ENCODE measurements around the gene ZSCAN2.

ZSCAN2 gene

GRCh38 chr15:84643838-84644237, 43.0 kb downstream of the ZSCAN2 start:
- DNase-seq = no peak

GRCh38 chr15:84645496-84645895, 44.7 kb downstream of the ZSCAN2 start:
- no peak for DNase-seq

GRCh38 chr15:84645997-84646396, 45.2 kb downstream of the ZSCAN2 start:
- DNase-seq = no peak

DNA sequence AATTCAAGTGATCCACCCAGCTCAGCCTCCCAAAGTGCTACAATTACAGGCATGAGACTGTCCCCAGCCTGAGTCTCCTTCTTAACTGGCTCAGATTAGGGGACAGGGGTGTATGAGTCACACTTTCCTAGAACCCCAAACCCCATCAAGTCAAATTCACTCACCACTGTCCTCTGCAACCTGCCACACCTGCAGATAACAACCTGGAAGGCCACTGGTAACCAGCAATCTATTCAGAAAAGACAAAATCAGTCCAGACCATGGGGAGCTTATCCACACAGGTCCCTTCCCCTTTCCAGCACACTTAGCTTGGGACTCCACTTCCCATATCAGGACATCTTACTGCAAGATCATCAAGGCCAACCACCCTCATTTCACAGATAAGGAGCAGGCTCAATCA, 46.9 kb downstream of the ZSCAN2 start:
- no peak for DNase-seq

GRCh38 chr15:84648539-84648938, 47.7 kb downstream of the ZSCAN2 start:
- DNase-seq = no peak

- DNase-seq = no peak
Measured at GRCh38 chr15:84649706-84650105, 48.9 kb downstream of the ZSCAN2 start.

DNA sequence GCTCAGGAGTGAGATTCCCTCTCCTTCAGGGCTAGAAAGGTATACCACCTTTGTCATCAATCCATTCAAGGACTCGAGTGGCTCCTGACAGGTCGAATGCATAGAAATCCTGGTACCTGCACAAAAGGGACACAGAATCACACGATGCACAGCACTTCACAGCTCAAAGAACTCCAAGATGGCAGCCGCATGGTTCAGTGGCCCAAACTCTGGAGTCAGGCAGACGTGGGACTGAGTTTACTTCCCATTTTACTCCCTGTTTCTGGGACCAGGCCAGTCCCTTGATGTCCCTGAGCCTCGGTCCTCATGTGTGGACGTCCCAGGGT, 52.7 kb downstream of the ZSCAN2 start:
- no peak for DNase-seq

- DNase-seq = peak; percentile 98
Measured at GRCh38 chr15:84653910-84654688, 53.3 kb downstream of the ZSCAN2 start, which contains the start of gene WDR73. Gene WDR73 (minus strand): TSS chr15:84654283. CDS start chr15:84654274, 9 bp downstream.

- DNase-seq = peak; percentile 80
Measured at GRCh38 chr15:84654689-84655453, 54.1 kb downstream of the ZSCAN2 start.

DNA sequence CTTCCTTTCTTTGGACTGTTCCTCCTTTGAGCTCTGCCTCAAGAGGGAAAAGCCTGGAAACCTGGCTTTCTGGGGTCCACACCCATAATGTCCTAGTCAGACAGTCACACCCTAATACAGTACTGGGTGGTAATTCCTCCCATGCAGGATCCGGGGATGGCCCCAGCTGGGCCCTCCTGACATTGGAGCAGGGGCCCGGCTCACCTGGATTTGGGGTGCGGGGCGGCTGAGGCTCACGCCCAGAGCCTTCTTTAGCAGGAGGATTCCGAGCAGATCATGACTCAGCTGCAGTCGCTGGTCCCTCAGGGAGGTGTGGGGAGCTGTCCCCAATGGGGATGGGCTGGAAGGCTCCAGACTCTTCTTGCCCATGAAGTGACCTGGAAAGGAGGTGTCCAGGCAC, 56.2 kb downstream of the ZSCAN2 start:
- no peak for DNase-seq

- DNase-seq = no peak
Measured at GRCh38 chr15:84657748-84658079, 56.9 kb downstream of the ZSCAN2 start.

- DNase-seq = peak; percentile 82
Measured at GRCh38 chr15:84658080-84658787, 57.4 kb downstream of the ZSCAN2 start, which contains the start of gene NMB. Gene NMB (minus strand): TSS chr15:84658199. CDS start chr15:84658152, 47 bp downstream.

- DNase-seq = no peak
Measured at GRCh38 chr15:84658788-84659411, 58.1 kb downstream of the ZSCAN2 start.

GRCh38 chr15:84659904-84660781, 59.3 kb downstream of the ZSCAN2 start:
- no peak for DNase-seq

DNA sequence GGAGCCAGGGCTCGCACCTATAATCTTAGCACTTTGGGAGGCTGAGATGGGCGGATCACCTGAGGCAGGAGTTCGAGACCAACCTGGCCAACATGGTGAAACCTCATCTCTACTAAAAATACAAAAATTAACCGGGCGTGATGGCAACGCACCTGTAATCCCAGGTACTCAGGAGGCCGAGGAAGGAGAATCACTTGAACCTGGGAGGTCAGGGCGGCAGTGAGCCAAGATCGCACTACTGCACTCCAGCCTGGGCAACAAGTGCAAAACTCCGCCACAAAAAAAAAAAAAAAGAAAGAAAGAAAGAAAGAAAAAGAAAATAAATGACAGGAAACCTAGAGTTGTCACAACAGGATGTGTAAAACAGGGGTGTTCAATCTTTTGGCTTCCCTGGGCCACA, 60.2 kb downstream of the ZSCAN2 start:
- no peak for DNase-seq

DNA sequence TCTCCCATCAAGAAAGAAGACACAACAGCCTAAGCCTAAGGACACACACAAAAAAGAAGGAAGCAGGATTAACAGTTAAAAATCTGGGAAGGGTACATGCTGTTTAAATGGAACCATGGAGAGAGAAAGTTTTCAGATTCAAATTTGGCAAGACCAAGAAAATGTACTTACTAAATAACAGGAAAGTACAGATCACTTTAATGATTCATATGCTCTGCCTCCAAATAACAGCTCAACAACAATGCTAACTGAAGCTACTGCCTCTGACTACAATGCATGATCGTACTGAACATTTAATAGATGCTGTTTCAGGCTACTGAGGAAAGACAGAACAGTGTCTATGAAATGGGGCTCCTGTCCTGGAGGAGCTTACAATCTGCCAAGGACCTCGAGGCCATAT, 65.6 kb downstream of the ZSCAN2 start:
- DNase-seq = no peak

- no peak for DNase-seq
Measured at GRCh38 chr15:84668221-84668982, 67.6 kb downstream of the ZSCAN2 start.

DNA sequence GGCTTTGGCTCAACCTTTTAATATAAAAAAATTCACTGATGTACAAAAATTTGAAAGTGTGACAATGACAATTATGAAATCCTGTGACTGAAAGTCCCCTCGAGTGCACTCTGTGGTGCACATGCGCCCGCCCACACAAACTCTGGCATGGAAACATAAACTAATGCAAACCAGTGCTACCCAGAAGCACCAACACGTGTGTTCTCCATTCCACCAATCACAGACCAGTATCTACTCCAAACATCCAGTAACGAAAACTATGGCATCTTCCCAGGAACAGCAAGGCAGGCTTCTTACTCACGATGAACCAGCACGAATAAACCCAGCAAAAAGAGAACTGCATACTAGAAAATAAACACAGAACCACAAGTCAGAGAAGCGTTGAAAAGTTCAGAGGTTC, 68.9 kb downstream of the ZSCAN2 start:
- peak; percentile 67 for DNase-seq

DNA sequence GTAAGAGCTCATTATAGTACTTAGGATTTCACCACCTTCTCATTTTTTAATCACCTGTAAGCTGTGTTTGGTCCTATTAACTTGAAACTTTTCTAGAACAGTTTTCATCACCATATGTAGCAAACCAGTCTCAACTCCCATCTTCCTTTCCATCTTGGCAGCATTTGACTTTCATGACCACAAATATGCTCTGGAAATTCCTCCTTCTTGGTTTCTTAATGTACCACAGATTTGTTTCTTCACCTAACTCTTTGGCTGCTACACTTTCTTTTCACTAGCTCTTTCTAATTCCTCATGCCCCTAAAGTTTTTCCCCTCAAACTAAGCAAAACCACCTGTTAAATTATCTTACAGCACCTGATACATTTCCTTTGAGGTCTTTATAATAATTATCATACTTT, 70.4 kb downstream of the ZSCAN2 start:
- DNase-seq = no peak
